Endothelial cell (in vitro differentiated cells): ENCODE data around the gene DAZAP1. TPM values are rescaled to one million over a fixed set of nuclear protein-coding genes. Genes with fewer than 3 reads are reported as not detected.

Experiments
- DNase-seq: peaks from one replicate; pipeline ENCODE4 v3.0.0; 2021; ENCODE audit warnings: low spot score
- H3K27ac Mint-ChIP-seq: one replicate; pipeline ENCODE4 v1.8.0; 2021; ENCODE audit warnings: mixed read lengths, inconsistent platforms; ENCODE audit not compliant: unreplicated experiment
- H3K27me3 Mint-ChIP-seq: one replicate; pipeline ENCODE4 v1.8.0; 2021; ENCODE audit warnings: mild to moderate bottlenecking, moderate library complexity, mixed read lengths, inconsistent platforms; ENCODE audit not compliant: unreplicated experiment
- H3K36me3 Mint-ChIP-seq: one replicate; pipeline ENCODE4 v1.8.0; 2021; ENCODE audit warnings: mild to moderate bottlenecking, low read depth, mixed read lengths, inconsistent platforms; ENCODE audit not compliant: unreplicated experiment
- H3K4me1 Mint-ChIP-seq: one replicate; pipeline ENCODE4 v1.8.0; 2021; ENCODE audit warnings: mild to moderate bottlenecking, mixed read lengths, inconsistent platforms; ENCODE audit not compliant: unreplicated experiment
- H3K4me3 Mint-ChIP-seq: one replicate; pipeline ENCODE4 v1.8.0; 2021; ENCODE audit warnings: mild to moderate bottlenecking, mixed read lengths, inconsistent platforms; ENCODE audit not compliant: unreplicated experiment
- H3K9me3 Mint-ChIP-seq: one replicate; pipeline ENCODE4 v1.8.0; 2021; ENCODE audit warnings: mixed read lengths, inconsistent platforms; ENCODE audit not compliant: unreplicated experiment
- CTCF ChIP-seq: fragments of 200-600 bp; sonication (generic); IDR thresholded peaks from one replicate; pipeline ENCODE4 v1.5.0; 2021; ENCODE audit warnings: antibody characterized with exemption; ENCODE audit not compliant: unreplicated experiment
- total RNA-seq: library from RNA; stranded (reverse); fragmentation: NEBNext Ultra II Directional; extraction: Animal tissue kit (Norgen Biotek cat#: 25700); gene quantifications from one replicate; pipeline ENCODE4 v1.2.1, GENCODE V29; 2021; ENCODE audit not compliant: unreplicated experiment

DAZAP1 gene
- total RNA-seq, 1 donor from 2014 or later, result 145 TPM

GRCh38 chr19:1466018-1466460 lies 58.7 kb downstream of the DAZAP1 start:
- no peaks in the 10 kb centered on the region for H3K9me3 Mint-ChIP-seq
- no peak overlapping the region for H3K4me3 Mint-ChIP-seq
- no peaks in the 10 kb centered on the region for H3K36me3 Mint-ChIP-seq
- H3K4me1 Mint-ChIP-seq, result no peaks in the 10 kb centered on the region
- no peak for DNase-seq
- H3K27ac Mint-ChIP-seq, result no peak overlapping the region
- H3K27me3 Mint-ChIP-seq, result peaks cover 10% of the 10 kb centered on the region
- peak; percentile 12 for TF ChIP-seq CTCF

GRCh38 chr19:1466461-1467214 lies 59.3 kb downstream of the DAZAP1 start:
- Mint-ChIP-seq H3K4me3 (no peak overlapping the region), H3K9me3 (no peaks in the 10 kb centered on the region)

GRCh38 chr19:1467215-1467489 lies 59.8 kb downstream of the DAZAP1 start:
- H3K27me3 Mint-ChIP-seq, result peaks cover 12% of the 10 kb centered on the region
- H3K36me3 Mint-ChIP-seq, result no peaks in the 10 kb centered on the region
- no peak for DNase-seq
- no peak for TF ChIP-seq CTCF
- H3K27ac Mint-ChIP-seq, result no peak overlapping the region
- no peak overlapping the region for H3K4me3 Mint-ChIP-seq
- H3K4me1 Mint-ChIP-seq, result no peaks in the 10 kb centered on the region
- no peaks in the 10 kb centered on the region for H3K9me3 Mint-ChIP-seq

More at GRCh38 chr19:1466461-1467214, 59.3 kb downstream of the DAZAP1 start:
- H3K27me3 Mint-ChIP-seq, result peaks cover 12% of the 10 kb centered on the region
- H3K4me1 Mint-ChIP-seq, result no peaks in the 10 kb centered on the region
- H3K27ac Mint-ChIP-seq, result no peak overlapping the region
- no peak for DNase-seq
- H3K36me3 Mint-ChIP-seq, result no peaks in the 10 kb centered on the region
- TF ChIP-seq CTCF, result no peak

GRCh38 chr19:1467490-1468273 lies 60.3 kb downstream of the DAZAP1 start:
- Mint-ChIP-seq H3K4me3 (no peak overlapping the region), H3K27ac (no peak overlapping the region), H3K4me1 (no peaks in the 10 kb centered on the region), H3K27me3 (peaks cover 12% of the 10 kb centered on the region), H3K9me3 (no peaks in the 10 kb centered on the region), H3K36me3 (no peaks in the 10 kb centered on the region)
- no peak for DNase-seq
- TF ChIP-seq CTCF, result no peak

- DNase-seq, result no peak
- TF ChIP-seq CTCF, result no peak
- H3K9me3 Mint-ChIP-seq, result no peaks in the 10 kb centered on the region
- H3K4me3 Mint-ChIP-seq, result no peak overlapping the region
- H3K36me3 Mint-ChIP-seq, result peaks cover 4% of the 10 kb centered on the region
- H3K27me3 Mint-ChIP-seq, result peaks cover 16% of the 10 kb centered on the region
- H3K27ac Mint-ChIP-seq, result no peak overlapping the region
- no peaks in the 10 kb centered on the region for H3K4me1 Mint-ChIP-seq
Measured at GRCh38 chr19:1468274-1468820, 61.0 kb downstream of the DAZAP1 start.
